NT2/D1 (cell line): ENCODE results near the gene KCNIP1.

Experiments
- DNase-seq: peaks from one replicate; pipeline ENCODE4 v3.0.0-alpha.2; 2011; ENCODE audit warnings: low read depth, low spot score
- H3K27me3 ChIP-seq: 2 replicates; pipeline ENCODE4 v1.6.0; 2011; ENCODE audit warnings: mild to moderate bottlenecking; ENCODE audit not compliant: insufficient read length, insufficient read depth
- H3K36me3 ChIP-seq: 2 replicates; pipeline ENCODE4 v1.6.1; 2011; ENCODE audit warnings: mild to moderate bottlenecking, low read length, mixed read lengths; ENCODE audit not compliant: insufficient read depth, insufficient read length
- H3K4me1 ChIP-seq: 2 replicates; pipeline ENCODE4 v1.5.1; 2011; ENCODE audit not compliant: insufficient read depth, insufficient read length
- H3K4me3 ChIP-seq: 2 replicates; pipeline ENCODE4 v1.5.1; 2011; ENCODE audit warnings: low read depth; ENCODE audit not compliant: insufficient read length
- H3K9ac ChIP-seq: 2 replicates; pipeline ENCODE4 v1.6.0; 2011; ENCODE audit warnings: low read depth; ENCODE audit not compliant: insufficient read length
- H3K9me3 ChIP-seq: 2 replicates; pipeline ENCODE4 v1.5.1; 2011; ENCODE audit warnings: mild to moderate bottlenecking, low read length; ENCODE audit not compliant: insufficient read depth
- SUZ12 ChIP-seq: IDR thresholded peaks from 2 replicates; pipeline ENCODE4 v1.6.1; 2011; ENCODE audit not compliant: insufficient read length, insufficient read depth; ENCODE audit errors: extremely low read depth
- YY1 ChIP-seq: IDR thresholded peaks from 2 replicates; pipeline ENCODE4 v1.6.1; 2011; ENCODE audit not compliant: insufficient read length, insufficient read depth
- ZNF274 ChIP-seq: IDR thresholded peaks from 2 replicates; pipeline ENCODE4 v1.6.1; 2011; ENCODE audit warnings: mild to moderate bottlenecking, low read depth, low read length

Gene KCNIP1

DNA sequence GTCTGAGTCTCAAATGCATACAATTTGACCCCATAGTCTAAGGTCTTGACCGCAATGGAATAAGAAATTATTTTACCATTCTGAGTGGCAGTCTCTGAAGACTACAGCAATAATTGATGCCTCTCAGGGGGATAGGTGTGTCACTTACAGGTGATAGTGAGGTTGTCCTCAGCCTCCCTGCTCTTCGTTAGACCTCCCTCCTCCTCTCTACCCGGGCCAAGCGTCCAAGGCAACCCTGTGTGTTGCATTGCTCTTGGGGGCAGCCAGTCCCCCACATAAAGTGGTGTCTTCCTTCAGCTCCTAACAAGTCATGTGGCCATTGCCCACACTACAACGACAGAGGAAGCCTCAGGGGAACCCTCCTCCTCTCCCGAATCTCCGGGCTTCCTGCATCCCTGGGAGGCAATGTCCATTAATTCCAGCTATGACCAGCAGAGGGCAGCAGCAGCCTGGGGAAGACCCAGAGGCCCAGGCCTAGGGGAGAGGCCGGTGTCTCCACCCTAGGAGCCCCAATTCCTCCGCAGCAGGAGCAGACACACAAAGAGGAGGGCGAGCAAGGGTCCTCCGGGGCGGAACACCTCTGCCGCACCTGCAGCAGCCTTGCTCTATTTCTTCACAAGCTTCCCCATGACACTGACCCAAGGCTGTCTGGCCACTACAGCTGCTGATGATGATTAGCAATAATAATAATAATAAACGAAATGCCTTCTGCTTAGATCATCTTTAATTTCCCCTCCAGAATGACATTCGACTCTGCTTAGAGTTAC lies 134.8 kb downstream of the KCNIP1 start:
- TF ChIP-seq ZNF274, result no peak
- TF ChIP-seq YY1, result no peak
- TF ChIP-seq SUZ12, result no peak
- Histone ChIP-seq H3K36me3 (no peaks in the 10 kb centered on the region), H3K9me3 (no peaks in the 10 kb centered on the region), H3K27me3 (peaks cover 2% of the 10 kb centered on the region), H3K9ac (no peak overlapping the region), H3K4me3 (no peak overlapping the region), H3K4me1 (peaks cover 2% of the 10 kb centered on the region)
- no peak for DNase-seq

DNA sequence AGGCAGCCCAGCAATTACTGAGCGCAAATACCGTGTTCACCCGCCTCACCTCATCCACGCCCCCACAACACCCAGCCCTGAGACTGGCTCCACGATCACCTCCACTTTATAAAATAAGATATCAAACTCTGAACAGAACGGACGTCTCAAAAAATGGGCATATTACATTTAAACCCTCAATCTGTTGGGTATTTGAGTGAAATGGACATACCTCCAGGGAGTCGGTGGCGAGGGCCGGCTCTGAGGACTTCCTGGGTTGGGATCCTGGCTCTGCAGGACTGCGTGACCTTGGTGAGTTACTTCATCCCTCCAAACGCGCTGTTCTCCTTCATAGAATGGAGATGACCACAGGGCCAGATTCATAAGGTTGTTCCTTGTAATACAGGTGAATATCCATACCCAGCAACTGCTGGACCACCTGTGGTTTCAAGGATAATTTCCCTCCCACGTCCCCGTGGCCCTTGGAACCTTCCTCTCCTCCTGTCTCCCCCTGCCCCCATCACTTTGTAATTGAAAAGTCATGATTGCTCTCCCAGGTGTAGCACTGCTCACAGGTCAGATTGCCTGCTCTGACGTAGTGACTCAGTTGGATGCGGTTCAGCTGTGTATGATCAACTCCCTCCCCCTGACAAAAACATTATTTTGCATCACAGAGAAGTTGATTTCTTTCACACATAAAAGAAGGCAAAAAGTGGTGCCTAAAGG lies 135.6 kb downstream of the KCNIP1 start:
- Histone ChIP-seq H3K36me3 (no peaks in the 10 kb centered on the region), H3K4me1 (no peaks in the 10 kb centered on the region), H3K4me3 (no peak overlapping the region), H3K27me3 (peaks cover 2% of the 10 kb centered on the region), H3K9ac (no peak overlapping the region), H3K9me3 (no peaks in the 10 kb centered on the region)
- TF ChIP-seq YY1, result no peak
- DNase-seq, result no peak

DNA sequence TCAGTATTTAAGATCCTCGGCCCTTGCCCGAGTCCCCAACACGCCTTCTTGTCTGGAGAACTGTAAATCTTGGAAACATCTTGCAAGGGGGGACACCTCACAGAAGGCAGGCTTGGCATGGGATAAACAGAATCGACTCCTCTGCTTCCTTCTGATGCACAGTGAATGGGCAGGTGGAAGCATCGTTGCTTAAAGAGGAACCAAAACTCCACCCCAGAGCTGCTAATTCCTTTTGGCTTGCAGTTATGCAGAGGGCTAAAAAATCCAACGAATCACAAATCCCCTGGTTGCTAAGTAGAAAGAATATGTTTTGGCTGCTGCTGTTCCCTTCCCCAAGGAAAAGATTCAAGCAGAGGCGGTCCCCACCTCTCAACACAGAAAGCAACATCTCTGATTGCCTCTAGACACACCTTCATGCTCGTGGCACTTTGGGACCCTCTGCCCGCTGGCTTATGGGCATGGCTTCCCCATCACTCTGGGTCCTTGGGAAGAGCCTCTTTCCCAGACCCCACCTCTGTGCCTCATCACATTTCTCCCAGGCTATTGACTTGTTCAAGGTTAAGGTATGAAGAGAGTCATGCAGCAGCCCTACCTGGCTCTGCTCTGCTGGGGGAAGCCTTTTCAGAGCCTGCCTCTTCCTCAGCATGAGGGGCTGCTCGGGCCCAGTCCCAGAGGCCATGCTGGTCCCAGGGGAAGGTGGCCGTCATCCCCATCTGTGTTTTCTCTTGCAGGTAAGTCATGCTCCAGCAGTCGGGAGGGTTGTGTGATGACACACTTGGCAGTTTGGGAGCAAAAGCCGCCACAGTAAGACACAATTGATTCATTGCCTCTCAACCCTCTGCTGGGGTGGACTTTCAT lies 137.1 kb downstream of the KCNIP1 start:
- Histone ChIP-seq H3K27me3 (peaks cover 2% of the 10 kb centered on the region), H3K9me3 (no peaks in the 10 kb centered on the region), H3K9ac (no peak overlapping the region), H3K36me3 (no peaks in the 10 kb centered on the region), H3K4me1 (no peaks in the 10 kb centered on the region), H3K4me3 (no peak overlapping the region)
- DNase-seq, result no peak
- TF ChIP-seq ZNF274 (no peak), SUZ12 (no peak), YY1 (no peak)

DNA sequence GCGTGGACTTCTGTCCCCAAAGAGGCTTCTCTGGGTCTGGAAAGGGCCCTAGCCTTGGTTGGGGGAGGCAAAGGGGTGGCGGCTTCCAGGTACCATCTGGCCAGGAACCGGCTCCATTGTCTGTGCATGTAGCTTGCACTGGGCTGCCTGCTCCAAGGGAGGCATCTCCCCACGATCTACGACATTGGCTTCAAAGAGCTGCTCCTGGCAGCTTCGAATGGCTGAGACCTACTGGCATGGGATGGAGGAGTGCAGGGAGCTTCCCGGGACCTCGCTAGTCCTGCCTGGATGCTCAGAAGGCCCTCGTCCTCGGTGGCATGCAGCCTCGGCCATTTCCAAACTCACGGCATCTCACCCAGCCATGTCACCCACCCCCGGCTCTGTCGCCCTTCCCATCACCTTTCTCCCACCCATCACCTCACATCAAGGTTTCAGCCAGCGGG lies 137.8 kb downstream of the KCNIP1 start:
- Histone ChIP-seq H3K4me1 (no peaks in the 10 kb centered on the region), H3K27me3 (peaks cover 2% of the 10 kb centered on the region), H3K9me3 (no peaks in the 10 kb centered on the region), H3K4me3 (no peak overlapping the region), H3K36me3 (no peaks in the 10 kb centered on the region), H3K9ac (no peak overlapping the region)
- no peak for TF ChIP-seq ZNF274
- TF ChIP-seq SUZ12, result no peak
- no peak for TF ChIP-seq YY1
- no peak for DNase-seq

DNA sequence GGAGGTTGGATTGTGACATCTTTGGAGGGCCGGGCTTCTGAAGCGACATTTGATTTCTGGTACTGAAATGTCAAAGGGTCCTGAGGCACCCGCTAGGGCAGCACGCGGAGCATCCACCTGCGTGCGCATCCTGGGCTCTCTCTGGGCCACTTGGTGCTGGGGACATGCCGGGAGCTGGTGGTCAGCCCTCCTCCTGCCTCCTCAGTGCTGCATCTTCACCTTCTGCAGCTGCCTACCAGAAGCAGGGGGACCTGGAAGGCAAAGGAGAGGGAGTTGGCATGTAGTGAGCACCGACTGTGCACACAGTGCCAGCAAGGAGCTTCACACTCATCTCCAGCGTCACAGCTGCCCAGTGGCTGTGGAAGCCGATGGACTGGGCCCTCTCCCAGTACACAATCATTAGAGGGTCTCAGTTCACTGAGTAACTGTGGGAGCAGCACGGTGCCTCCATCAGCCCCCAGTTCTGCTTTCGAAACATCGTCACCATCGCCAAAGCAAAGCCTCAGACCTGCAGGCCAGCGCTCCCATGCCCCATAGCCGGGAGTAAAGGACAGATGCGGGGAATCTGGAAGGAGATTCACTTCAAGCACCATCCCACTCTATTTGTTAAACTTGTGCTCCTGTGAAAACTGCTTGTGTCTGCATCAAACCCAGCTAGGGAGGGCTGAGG lies 138.4 kb downstream of the KCNIP1 start:
- H3K9me3 ChIP-seq, result no peaks in the 10 kb centered on the region
- no peaks in the 10 kb centered on the region for H3K4me1 ChIP-seq
- peaks cover 2% of the 10 kb centered on the region for H3K27me3 ChIP-seq
- no peak overlapping the region for H3K9ac ChIP-seq
- no peak overlapping the region for H3K4me3 ChIP-seq
- no peak for DNase-seq
- TF ChIP-seq YY1, result no peak
- TF ChIP-seq ZNF274, result no peak
- TF ChIP-seq SUZ12, result no peak
- H3K36me3 ChIP-seq, result no peaks in the 10 kb centered on the region

DNA sequence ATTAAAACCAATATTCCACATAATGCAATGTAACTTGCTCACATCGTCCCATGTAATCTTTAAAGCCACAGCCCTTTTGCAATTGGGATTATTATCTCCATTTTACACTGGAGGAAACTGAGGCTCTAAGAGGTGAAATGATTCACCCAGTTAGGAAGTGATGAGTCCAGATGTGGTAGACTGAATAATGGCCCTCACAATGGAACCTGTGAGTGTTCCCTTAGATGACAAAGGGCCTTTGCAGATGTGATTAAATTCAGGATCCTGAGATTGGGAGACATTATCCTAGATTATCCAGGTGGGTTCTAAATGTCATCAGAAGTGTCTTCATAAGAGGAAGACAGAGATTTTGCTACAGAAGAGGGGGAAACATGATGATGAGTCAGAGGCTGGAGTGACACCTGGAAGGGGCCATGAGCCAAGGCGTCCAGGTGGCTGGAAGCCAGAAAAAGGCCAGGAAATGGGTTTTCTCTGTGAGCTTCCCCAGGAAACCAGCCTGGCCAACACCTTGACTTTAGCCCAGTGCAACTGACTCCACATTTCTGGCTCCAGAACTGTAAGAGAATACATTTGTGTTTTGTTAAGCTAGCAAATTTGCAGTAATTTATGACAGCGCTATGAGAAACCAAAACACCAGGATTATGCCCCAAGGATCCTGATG lies 139.1 kb downstream of the KCNIP1 start:
- H3K9me3 ChIP-seq, result no peaks in the 10 kb centered on the region
- no peak for DNase-seq
- H3K9ac ChIP-seq, result no peak overlapping the region
- H3K27me3 ChIP-seq, result peaks cover 2% of the 10 kb centered on the region
- TF ChIP-seq ZNF274 (no peak), YY1 (no peak), SUZ12 (no peak)
- no peaks in the 10 kb centered on the region for H3K4me1 ChIP-seq
- no peaks in the 10 kb centered on the region for H3K36me3 ChIP-seq
- no peak overlapping the region for H3K4me3 ChIP-seq
